HepG2 (cell line): Measurements from ENCODE around the gene ADAM15.

Experiments used
- CBX5 ChIP-seq: sonication (generic); formaldehyde crosslinking; IDR thresholded peaks from 2 replicates; pipeline ENCODE4 v1.4.0; 2020; ENCODE audit warnings: missing genetic modification reagents, borderline replicate concordance
- MXI1 ChIP-seq: IDR thresholded peaks from 3 replicates; pipeline ENCODE4 v1.6.1; 2012; ENCODE audit warnings: low read depth, low read length, inconsistent platforms, borderline replicate concordance
- PAX8 ChIP-seq: sonication (generic); formaldehyde crosslinking; IDR thresholded peaks from 2 replicates; pipeline ENCODE4 v1.8.0; 2022; ENCODE audit warnings: mild to moderate bottlenecking, missing genetic modification reagents, borderline replicate concordance
- POLR2A ChIP-seq, 2 experiments: IDR thresholded peaks; 2 replicates each; pipeline ENCODE4 v1.6.1; 2011; ENCODE audit warnings: low read depth in 2 of 2, low read length in 2 of 2, mild to moderate bottlenecking in 1 of 2, moderate library complexity in 1 of 2; ENCODE audit not compliant: insufficient read depth in 1 of 2
- RELA ChIP-seq: sonication (generic); formaldehyde crosslinking; IDR thresholded peaks from 2 replicates; pipeline ENCODE4 v1.4.0; 2020; ENCODE audit warnings: missing genetic modification reagents
- ZNF331 ChIP-seq: sonication (generic); formaldehyde crosslinking; IDR thresholded peaks from 2 replicates; pipeline ENCODE4 v1.4.0; 2020; ENCODE audit warnings: missing genetic modification reagents
- TF ChIP-seq, protein P1 (sequence below): sonication (generic); formaldehyde crosslinking; IDR thresholded peaks from 2 replicates; pipeline ENCODE4 v1.8.0; 2022; ENCODE audit warnings: missing genetic modification reagents, mild to moderate bottlenecking, borderline replicate concordance

DNA sequence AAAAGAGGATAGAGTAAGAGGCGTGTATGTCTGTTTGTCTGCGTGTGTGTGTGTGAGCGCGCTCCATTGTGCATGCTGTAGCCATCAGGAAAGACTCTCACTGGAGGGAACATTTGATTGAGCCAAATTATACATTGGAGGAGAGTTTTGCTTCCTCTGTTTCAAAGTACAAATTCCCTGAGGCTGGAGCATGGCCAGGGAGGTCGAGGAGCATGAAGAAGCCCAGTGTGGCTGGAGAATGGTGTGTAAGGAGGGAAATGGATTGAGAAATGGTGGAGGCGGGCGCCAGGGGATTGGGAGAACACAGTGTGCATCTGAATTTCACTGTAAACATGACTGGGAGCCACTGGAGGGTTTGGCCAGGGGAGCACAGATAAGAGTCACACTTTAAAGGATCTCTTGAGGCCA lies 54.5 kb downstream of the ADAM15 start:
- TF ChIP-seq, protein P1, sequence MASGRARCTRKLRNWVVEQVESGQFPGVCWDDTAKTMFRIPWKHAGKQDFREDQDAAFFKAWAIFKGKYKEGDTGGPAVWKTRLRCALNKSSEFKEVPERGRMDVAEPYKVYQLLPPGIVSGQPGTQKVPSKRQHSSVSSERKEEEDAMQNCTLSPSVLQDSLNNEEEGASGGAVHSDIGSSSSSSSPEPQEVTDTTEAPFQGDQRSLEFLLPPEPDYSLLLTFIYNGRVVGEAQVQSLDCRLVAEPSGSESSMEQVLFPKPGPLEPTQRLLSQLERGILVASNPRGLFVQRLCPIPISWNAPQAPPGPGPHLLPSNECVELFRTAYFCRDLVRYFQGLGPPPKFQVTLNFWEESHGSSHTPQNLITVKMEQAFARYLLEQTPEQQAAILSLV (CRISPR knock-in tag), result no peak
- TF ChIP-seq MXI1 (no peak), CBX5 (CRISPR knock-in tag) (no peak), POLR2A (IDR thresholded peaks at IDR 0.05; ENCODE audit: insufficient read depth in 1 of 2, low read depth in 2 of 2, low read length in 2 of 2) (no peak), PAX8 (CRISPR knock-in tag) (no peak), RELA (CRISPR knock-in tag) (no peak), ZNF331 (CRISPR knock-in tag) (no peak)
